H9 (cell line): ENCODE measurements around the gene NDUFA6. TPM values are rescaled to one million over a fixed set of nuclear protein-coding genes. Genes with fewer than 3 reads are reported as not detected.

Source experiments
- DNase-seq: peaks from one replicate; pipeline ENCODE4 v3.0.0-alpha.2; 2017
- H2AFZ ChIP-seq: one replicate; pipeline ENCODE4 v1.6.1; 2013; ENCODE audit warnings: mild to moderate bottlenecking, low read length, control low read depth, moderate library complexity
- H2AK5ac ChIP-seq: 2 replicates; pipeline ENCODE4 v1.6.1; 2013; ENCODE audit warnings: low read length, control low read depth, mixed read lengths; ENCODE audit not compliant: insufficient read length
- H2BK120ac ChIP-seq: one replicate; pipeline ENCODE4 v1.6.1; 2013; ENCODE audit warnings: low read depth, mild to moderate bottlenecking, low read length, control low read depth, inconsistent platforms; ENCODE audit not compliant: poor library complexity, severe bottlenecking
- H2BK12ac ChIP-seq: 2 replicates; pipeline ENCODE4 v1.6.1; 2013; ENCODE audit warnings: low read length, control low read depth, mixed read lengths, low read depth; ENCODE audit not compliant: insufficient read length
- H2BK15ac ChIP-seq: 2 replicates; pipeline ENCODE4 v1.6.1; 2013; ENCODE audit warnings: low read depth, low read length, control low read depth
- H2BK20ac ChIP-seq: one replicate; pipeline ENCODE4 v1.6.1; 2013; ENCODE audit warnings: low read depth, mild to moderate bottlenecking, low read length, control low read depth, inconsistent platforms; ENCODE audit not compliant: poor library complexity, severe bottlenecking
- H2BK5ac ChIP-seq: 2 replicates; pipeline ENCODE4 v1.6.1; 2013; ENCODE audit warnings: low read length, control low read depth, mixed read lengths; ENCODE audit not compliant: insufficient read length
- H3K14ac ChIP-seq: 2 replicates; pipeline ENCODE4 v1.6.1; 2013; ENCODE audit warnings: low read length, control low read depth; ENCODE audit not compliant: insufficient read depth
- H3K18ac ChIP-seq: 2 replicates; pipeline ENCODE4 v1.6.1; 2013; ENCODE audit warnings: low read depth, mild to moderate bottlenecking, mixed read lengths, low read length, control low read depth; ENCODE audit not compliant: insufficient read length
- H3K23ac ChIP-seq: 2 replicates; pipeline ENCODE4 v1.6.1; 2013; ENCODE audit warnings: low read length, control low read depth, mixed read lengths, low read depth; ENCODE audit not compliant: insufficient read length
- H3K23me2 ChIP-seq: 2 replicates; pipeline ENCODE4 v1.6.1; 2013; ENCODE audit warnings: low read depth, mild to moderate bottlenecking, mixed read lengths, low read length, control low read depth; ENCODE audit not compliant: insufficient read length, poor library complexity, severe bottlenecking
- H3K27ac ChIP-seq: 2 replicates; pipeline ENCODE4 v1.5.1; 2013; ENCODE audit warnings: low read length, control low read depth, mixed read lengths, low read depth; ENCODE audit not compliant: insufficient read length
- H3K27me3 ChIP-seq: 2 replicates; pipeline ENCODE4 v1.6.1; 2013; ENCODE audit warnings: low read length, control low read depth, inconsistent platforms; ENCODE audit not compliant: insufficient read depth
- H3K4ac ChIP-seq: 2 replicates; pipeline ENCODE4 v1.6.1; 2013; ENCODE audit warnings: low read depth, mild to moderate bottlenecking, control low read depth, inconsistent platforms, low read length, moderate library complexity
- H3K4me1 ChIP-seq: 2 replicates; pipeline ENCODE4 v1.6.1; 2013; ENCODE audit warnings: low read length, control low read depth, inconsistent platforms; ENCODE audit not compliant: insufficient read depth
- H3K4me2 ChIP-seq: 2 replicates; pipeline ENCODE4 v1.6.1; 2013; ENCODE audit warnings: low read length, control low read depth, mixed read lengths; ENCODE audit not compliant: insufficient read length, insufficient read depth
- H3K56ac ChIP-seq: 2 replicates; pipeline ENCODE4 v1.6.1; 2013; ENCODE audit warnings: low read depth, mild to moderate bottlenecking, mixed read lengths, low read length, control low read depth; ENCODE audit not compliant: insufficient read length
- H3K79me1 ChIP-seq: 2 replicates; pipeline ENCODE4 v1.6.1; 2013; ENCODE audit warnings: low read depth, mild to moderate bottlenecking, moderate library complexity, low read length, control low read depth, inconsistent platforms; ENCODE audit not compliant: insufficient read depth, poor library complexity, severe bottlenecking
- H3K79me2 ChIP-seq: 2 replicates; pipeline ENCODE4 v1.6.1; 2013; ENCODE audit warnings: low read length, control low read depth, inconsistent platforms; ENCODE audit not compliant: insufficient read depth
- H3K9ac ChIP-seq: 2 replicates; pipeline ENCODE4 v1.6.1; 2013; ENCODE audit warnings: low read length, control low read depth, mixed read lengths; ENCODE audit not compliant: insufficient read length; ENCODE audit errors: extremely low read depth
- H3K9me3 ChIP-seq: one replicate; pipeline ENCODE4 v1.6.1; 2013; ENCODE audit warnings: low read depth, low read length, inconsistent platforms; ENCODE audit not compliant: control insufficient read depth
- H3T11ph ChIP-seq: one replicate; pipeline ENCODE4 v1.6.1; 2013; ENCODE audit warnings: mild to moderate bottlenecking, low read length, control low read depth, inconsistent platforms
- H4K20me1 ChIP-seq: one replicate; pipeline ENCODE4 v1.6.1; 2013; ENCODE audit not compliant: control insufficient read depth, insufficient read length, insufficient read depth
- H4K5ac ChIP-seq: 2 replicates; pipeline ENCODE4 v1.6.1; 2013; ENCODE audit warnings: low read depth, mild to moderate bottlenecking, mixed read lengths, low read length, control low read depth; ENCODE audit not compliant: insufficient read length
- H4K8ac ChIP-seq: replicated peaks from 2 replicates; pipeline ENCODE4 v1.6.1; 2013; ENCODE audit warnings: low read length, control low read depth, mixed read lengths, low read depth; ENCODE audit not compliant: insufficient read length
- H4K91ac ChIP-seq: 2 replicates; pipeline ENCODE4 v1.6.1; 2013; ENCODE audit warnings: low read depth, mild to moderate bottlenecking, moderate library complexity, mixed read lengths, low read length, control low read depth; ENCODE audit not compliant: insufficient read length
- H3K27ac Mint-ChIP-seq, 3 experiments: 2 replicates in 2 of 3; 3 replicates in 1 of 3; pipeline ENCODE4 v1.8.0; 2020 to 2021; ENCODE audit warnings: mixed read lengths in 3 of 3, mild to moderate bottlenecking in 1 of 3, moderate library complexity in 1 of 3
- H3K27me3 Mint-ChIP-seq: 2 replicates; pipeline ENCODE4 v1.8.0; 2021; ENCODE audit warnings: low read depth, mild to moderate bottlenecking, moderate library complexity, mixed read lengths
- H3K36me3 Mint-ChIP-seq, 3 experiments: 2 replicates in 2 of 3; 3 replicates in 1 of 3; pipeline ENCODE4 v1.8.0; 2020 to 2021; ENCODE audit warnings: low read depth in 3 of 3, mixed read lengths in 3 of 3; ENCODE audit not compliant: insufficient read depth in 1 of 3
- H3K4me1 Mint-ChIP-seq, 2 experiments: 2 replicates each; pipeline ENCODE4 v1.8.0; 2020; ENCODE audit warnings: mixed read lengths in 2 of 2
- H3K4me3 Mint-ChIP-seq, 2 experiments: 2 replicates in 1 of 2; 3 replicates in 1 of 2; pipeline ENCODE4 v1.8.0; 2020 to 2021; ENCODE audit warnings: mild to moderate bottlenecking in 2 of 2, mixed read lengths in 2 of 2, moderate library complexity in 1 of 2
- H3K9me3 Mint-ChIP-seq, 2 experiments: 2 replicates in 1 of 2; 3 replicates in 1 of 2; pipeline ENCODE4 v1.8.0; 2020; ENCODE audit warnings: mild to moderate bottlenecking in 2 of 2, mixed read lengths in 2 of 2, moderate library complexity in 1 of 2
- CTCF ChIP-seq: fragments of 200-600 bp; sonication (generic); conservative IDR thresholded peaks from 3 replicates; pipeline ENCODE4 v1.8.0; 2021; ENCODE audit warnings: antibody characterized with exemption, mild to moderate bottlenecking
- WGBS: extraction: QIAGEN DNeasy Blood & Tissue Kit; methylation state at CpG from one replicate; pipeline ENCODE4 v1.1.7; 2013; ENCODE audit warnings: missing lambda C conversion rate, low lambda C conversion rate, mixed read lengths; ENCODE audit not compliant: insufficient read length; ENCODE audit errors: extremely low coverage; 5-methylcytosine and 5-hydroxymethylcytosine counted together
- total RNA-seq: library from RNA; stranded (reverse); gene quantifications from 2 replicates; pipeline ENCODE4 v1.2.1, GENCODE V29; 2021

NDUFA6 gene
- total RNA-seq, 1 experiment from 2014 or later = 91.7 TPM

- Histone ChIP-seq H3K4me2 (peak overlapping the region; percentile 10), H3K23ac (no peak overlapping the region), H4K20me1 (no peaks in the 10 kb centered on the region), H4K91ac (no peak overlapping the region), H3K56ac (no peak overlapping the region), H3T11ph (no peak overlapping the region), H4K8ac (no peak overlapping the region), H2BK20ac (no peak overlapping the region), H2BK12ac (no peak overlapping the region), H2BK120ac (no peak overlapping the region), H2BK15ac (no peak overlapping the region), H3K4me1 (peaks cover 10% of the 10 kb centered on the region; the same call in 1 of the 2 replicates), H3K14ac (no peak overlapping the region; the same call in 1 of the 2 replicates), H3K23me2 (peaks cover 8% of the 10 kb centered on the region), H3K4ac (no peak overlapping the region), H3K79me1 (no peaks in the 10 kb centered on the region), H2BK5ac (no peak overlapping the region), H3K18ac (peak overlapping the region; percentile 22), H3K9ac (no peak overlapping the region), H3K27me3 (no peaks in the 10 kb centered on the region), H3K27ac (no peak overlapping the region), H3K79me2 (no peaks in the 10 kb centered on the region), H2AK5ac (no peak overlapping the region), H2AFZ (no peak overlapping the region), H3K9me3 (no peaks in the 10 kb centered on the region), H4K5ac (no peak overlapping the region)
- Mint-ChIP-seq H3K4me1 (peaks cover 20 to 26% of the 10 kb centered on the region in 2 experiments), H3K27me3 (no peaks in the 10 kb centered on the region; the same call in none of the 2 replicates), H3K27ac (peak overlapping the region in 2 of 3 experiments; percentile 73 to 85; a peak in 4 of 7 replicates), H3K36me3 (peaks cover 26 to 55% (median 46%) of the 10 kb centered on the region in 3 experiments), H3K9me3 (no peaks in the 10 kb centered on the region; a peak in 2 of 5 replicates), H3K4me3 (peak overlapping the region; percentile 2 to 24; a peak in 2 of 5 replicates)
- peak; percentile 71 for DNase-seq
- WGBS = no CpG with 5 or more reads among the region's 13 CpGs
- no peak for TF ChIP-seq CTCF
These were observed 25.0 kb downstream of the NDUFA6 start for GRCh38 chr22:42065438-42066125.
